Measurements from ENCODE around the gene SLC9A8.

The SLC9A8 gene

DNA sequence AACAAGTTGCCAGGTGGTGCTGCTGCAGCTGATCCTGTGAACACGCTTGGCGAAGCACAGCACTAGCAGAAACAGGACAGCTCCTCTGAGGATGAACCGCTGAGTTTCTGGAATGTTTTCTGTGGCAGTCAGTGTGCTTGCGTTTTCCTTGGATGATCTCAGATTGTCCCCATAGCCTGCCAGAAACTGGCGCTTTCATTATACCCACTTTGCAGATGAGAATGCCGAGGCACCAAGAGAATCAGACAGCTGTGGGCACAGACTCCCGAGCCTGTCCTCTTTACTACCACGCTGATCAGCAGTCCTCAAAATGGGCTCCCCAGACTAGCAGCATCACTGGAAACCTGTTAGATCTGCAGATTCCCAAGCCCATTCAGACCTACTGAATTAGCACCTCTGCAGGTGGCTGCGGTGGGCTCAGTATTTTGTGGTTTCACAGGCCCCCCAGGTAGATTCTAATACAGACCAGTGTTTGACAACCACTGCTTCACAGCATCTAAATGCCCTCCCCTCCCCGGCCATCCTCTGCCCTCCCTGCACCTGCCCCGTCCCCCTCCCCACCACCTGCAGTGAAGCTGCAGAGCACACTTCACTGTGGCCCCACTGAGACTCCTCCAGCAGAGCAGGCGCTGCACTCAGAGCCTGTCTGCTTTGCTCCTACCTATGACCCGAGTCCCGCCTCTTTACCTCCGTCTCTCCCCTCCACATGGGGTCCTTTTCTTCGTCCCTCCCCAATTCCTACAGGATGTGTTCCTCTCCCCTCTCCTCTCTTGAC, 73.1 kb downstream of the SLC9A8 start:
- Histone ChIP-seq H3K36me3 (ENCODE audit: control insufficient read depth in 1 of 2, insufficient read depth in 2 of 2, low read length in 2 of 2) (peaks cover 35 to 65% of the 10 kb centered on the region in 2 donors), H3K4me1 (ENCODE audit: control insufficient read depth in 1 of 2, insufficient read depth in 2 of 2, low read length in 2 of 2) (peaks cover 7 to 13% of the 10 kb centered on the region in 2 donors), H3K9me3 (ENCODE audit: control insufficient read depth in 1 of 2, low read length in 2 of 2) (no peaks in the 10 kb centered on the region), H3K4me3 (ENCODE audit: low read depth in 1 of 2, low read length in 2 of 2) (no peak overlapping the region), H3K27ac (ENCODE audit: low read depth, low read length) (no peak overlapping the region), H3K27me3 (ENCODE audit: control insufficient read depth in 1 of 2, insufficient read depth in 2 of 2, low read length in 2 of 2) (no peaks in the 10 kb centered on the region), H3K9ac (ENCODE audit: low read depth in 1 of 2, low read length in 2 of 2) (no peak overlapping the region)

DNA sequence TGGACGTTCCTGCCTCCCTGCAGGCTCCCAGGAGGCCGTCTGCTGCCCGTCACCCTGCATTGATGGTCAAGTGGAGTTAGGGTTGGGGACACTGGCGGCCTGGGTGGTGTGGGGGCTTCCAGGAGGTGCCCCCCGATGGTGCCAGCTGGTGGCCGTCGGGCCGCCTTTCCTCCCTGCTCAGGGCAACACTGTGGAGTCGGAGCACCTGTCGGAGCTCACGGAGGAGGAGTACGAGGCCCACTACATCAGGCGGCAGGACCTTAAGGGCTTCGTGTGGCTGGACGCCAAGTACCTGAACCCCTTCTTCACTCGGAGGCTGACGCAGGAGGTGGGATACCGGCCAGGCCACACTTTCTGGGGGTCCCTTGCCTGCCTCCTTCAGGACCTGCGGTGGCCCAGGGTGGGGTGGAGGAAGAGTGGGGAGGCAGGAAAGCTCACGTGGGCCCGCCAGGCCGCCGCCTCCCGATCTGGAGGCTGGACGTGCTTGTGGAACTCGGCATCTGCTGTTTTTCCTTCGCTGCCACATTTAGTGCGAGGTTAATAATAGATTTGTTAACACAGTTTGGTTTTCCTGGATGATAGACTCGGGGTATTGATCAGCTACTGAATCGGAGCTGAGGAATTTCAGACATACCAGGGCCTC, 74.1 kb downstream of the SLC9A8 start:
- peaks cover 33 to 56% of the 10 kb centered on the region in 2 donors for H3K36me3 ChIP-seq (ENCODE audit: control insufficient read depth in 1 of 2, insufficient read depth in 2 of 2, low read length in 2 of 2)
- H3K9ac ChIP-seq (ENCODE audit: low read depth in 1 of 2, low read length in 2 of 2): no peak overlapping the region
- H3K4me1 ChIP-seq (ENCODE audit: control insufficient read depth in 1 of 2, insufficient read depth in 2 of 2, low read length in 2 of 2): peaks cover 7 to 13% of the 10 kb centered on the region in 2 donors
- no peak overlapping the region for H3K27ac ChIP-seq (ENCODE audit: low read depth, low read length)
- no peaks in the 10 kb centered on the region for H3K27me3 ChIP-seq (ENCODE audit: control insufficient read depth in 1 of 2, insufficient read depth in 2 of 2, low read length in 2 of 2)
- H3K4me3 ChIP-seq (ENCODE audit: low read depth in 1 of 2, low read length in 2 of 2): no peak overlapping the region
- H3K9me3 ChIP-seq (ENCODE audit: control insufficient read depth in 1 of 2, low read length in 2 of 2): no peaks in the 10 kb centered on the region

DNA sequence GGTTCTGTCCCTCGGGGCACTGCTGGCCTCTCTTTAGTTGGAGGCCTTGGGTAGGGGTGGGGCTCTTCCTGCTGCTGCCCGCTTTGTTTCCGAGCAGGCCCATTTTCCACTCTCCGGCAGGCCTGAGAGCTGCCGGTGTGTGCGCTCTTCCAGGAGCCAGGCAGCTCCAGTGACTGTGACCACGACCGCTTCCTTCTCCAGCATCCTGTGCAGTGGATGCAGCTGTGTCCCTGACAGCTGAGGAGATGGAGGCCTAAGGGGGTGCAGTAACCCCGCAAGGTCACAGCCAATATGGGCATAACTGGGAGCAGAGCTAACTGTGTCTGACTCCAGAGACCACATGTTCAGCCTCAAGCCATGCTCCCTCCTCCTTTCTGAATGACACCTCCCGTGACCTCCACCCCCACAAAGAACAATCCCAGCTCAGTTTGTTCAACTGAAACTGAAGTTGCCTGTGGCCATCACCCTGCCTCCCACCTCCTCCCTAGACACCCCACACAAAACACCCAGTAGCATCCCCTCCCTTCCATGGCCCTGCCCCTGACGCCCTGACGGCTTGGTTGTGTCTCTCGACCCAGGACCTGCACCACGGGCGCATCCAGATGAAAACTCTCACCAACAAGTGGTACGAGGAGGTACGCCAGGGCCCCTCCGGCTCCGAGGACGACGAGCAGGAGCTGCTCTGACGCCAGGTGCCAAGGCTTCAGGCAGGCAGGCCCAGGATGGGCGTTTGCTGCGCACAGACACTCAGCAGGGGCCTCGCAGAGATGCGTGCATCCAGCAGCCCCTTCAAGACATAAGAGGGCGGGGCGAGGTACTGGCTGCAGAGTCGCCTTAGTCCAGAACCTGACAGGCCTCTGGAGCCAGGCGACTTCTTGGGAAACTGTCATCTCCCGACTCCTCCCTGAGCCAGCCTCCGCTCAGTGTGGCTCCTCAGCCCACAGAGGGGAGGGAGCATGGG, 74.9 kb downstream of the SLC9A8 start:
- no peaks in the 10 kb centered on the region for H3K9me3 ChIP-seq (ENCODE audit: control insufficient read depth in 1 of 2, low read length in 2 of 2)
- H3K27ac ChIP-seq (ENCODE audit: low read depth, low read length): no peak overlapping the region
- H3K4me1 ChIP-seq (ENCODE audit: control insufficient read depth in 1 of 2, insufficient read depth in 2 of 2, low read length in 2 of 2): peaks cover 12 to 13% of the 10 kb centered on the region in 2 donors
- peaks cover 30 to 50% of the 10 kb centered on the region in 2 donors for H3K36me3 ChIP-seq (ENCODE audit: control insufficient read depth in 1 of 2, insufficient read depth in 2 of 2, low read length in 2 of 2)
- no peak overlapping the region for H3K4me3 ChIP-seq (ENCODE audit: low read depth in 1 of 2, low read length in 2 of 2)
- H3K27me3 ChIP-seq (ENCODE audit: control insufficient read depth in 1 of 2, insufficient read depth in 2 of 2, low read length in 2 of 2): no peaks in the 10 kb centered on the region
- H3K9ac ChIP-seq (ENCODE audit: low read depth in 1 of 2, low read length in 2 of 2): no peak overlapping the region

DNA sequence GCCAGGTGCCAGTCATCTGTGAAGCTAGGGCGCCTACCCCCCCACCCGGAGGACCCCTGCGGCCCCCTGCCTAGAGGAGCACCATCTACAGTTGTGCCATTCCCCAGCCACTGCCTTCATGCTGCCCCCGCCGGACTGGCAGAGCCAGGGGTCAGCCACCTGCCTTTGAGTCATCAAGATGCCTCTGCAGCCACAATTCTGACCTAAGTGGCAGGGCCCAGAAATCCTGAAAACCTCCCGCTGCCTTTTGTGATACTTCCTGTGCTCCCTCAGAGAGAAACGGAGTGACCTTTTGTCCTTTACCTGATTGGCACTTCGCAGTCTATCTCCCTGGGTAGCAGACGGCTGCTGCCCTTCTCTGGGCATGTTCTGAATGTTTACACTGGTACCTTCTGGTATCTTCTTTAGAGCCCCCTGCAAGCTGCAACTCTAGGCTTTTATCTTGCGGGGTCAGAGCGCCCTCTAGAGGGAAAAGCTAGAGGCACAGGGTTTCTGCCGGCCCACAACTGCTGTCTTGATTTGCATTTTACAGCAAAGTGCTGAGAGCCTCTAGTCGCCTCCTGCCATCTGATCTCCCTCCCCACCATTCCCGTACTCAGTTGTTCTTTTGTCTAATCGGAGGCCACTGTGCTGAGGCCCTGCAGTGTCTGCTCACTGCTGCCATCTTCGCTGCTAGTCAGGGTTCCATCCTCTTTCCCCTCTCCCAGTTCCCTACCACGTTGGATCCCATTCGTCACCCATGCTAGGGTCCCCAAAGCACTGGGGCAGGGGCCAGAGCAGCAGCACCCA, 75.8 kb downstream of the SLC9A8 start:
- Histone ChIP-seq H3K4me3 (ENCODE audit: low read depth in 1 of 2, low read length in 2 of 2) (no peak overlapping the region), H3K27me3 (ENCODE audit: control insufficient read depth in 1 of 2, insufficient read depth in 2 of 2, low read length in 2 of 2) (no peaks in the 10 kb centered on the region), H3K27ac (ENCODE audit: low read depth, low read length) (no peak overlapping the region), H3K9me3 (ENCODE audit: control insufficient read depth in 1 of 2, low read length in 2 of 2) (no peaks in the 10 kb centered on the region), H3K9ac (ENCODE audit: low read depth in 1 of 2, low read length in 2 of 2) (no peak overlapping the region), H3K36me3 (ENCODE audit: control insufficient read depth in 1 of 2, insufficient read depth in 2 of 2, low read length in 2 of 2) (peaks cover 24 to 45% of the 10 kb centered on the region in 2 donors), H3K4me1 (ENCODE audit: control insufficient read depth in 1 of 2, insufficient read depth in 2 of 2, low read length in 2 of 2) (peaks cover 17 to 21% of the 10 kb centered on the region in 2 donors)

DNA sequence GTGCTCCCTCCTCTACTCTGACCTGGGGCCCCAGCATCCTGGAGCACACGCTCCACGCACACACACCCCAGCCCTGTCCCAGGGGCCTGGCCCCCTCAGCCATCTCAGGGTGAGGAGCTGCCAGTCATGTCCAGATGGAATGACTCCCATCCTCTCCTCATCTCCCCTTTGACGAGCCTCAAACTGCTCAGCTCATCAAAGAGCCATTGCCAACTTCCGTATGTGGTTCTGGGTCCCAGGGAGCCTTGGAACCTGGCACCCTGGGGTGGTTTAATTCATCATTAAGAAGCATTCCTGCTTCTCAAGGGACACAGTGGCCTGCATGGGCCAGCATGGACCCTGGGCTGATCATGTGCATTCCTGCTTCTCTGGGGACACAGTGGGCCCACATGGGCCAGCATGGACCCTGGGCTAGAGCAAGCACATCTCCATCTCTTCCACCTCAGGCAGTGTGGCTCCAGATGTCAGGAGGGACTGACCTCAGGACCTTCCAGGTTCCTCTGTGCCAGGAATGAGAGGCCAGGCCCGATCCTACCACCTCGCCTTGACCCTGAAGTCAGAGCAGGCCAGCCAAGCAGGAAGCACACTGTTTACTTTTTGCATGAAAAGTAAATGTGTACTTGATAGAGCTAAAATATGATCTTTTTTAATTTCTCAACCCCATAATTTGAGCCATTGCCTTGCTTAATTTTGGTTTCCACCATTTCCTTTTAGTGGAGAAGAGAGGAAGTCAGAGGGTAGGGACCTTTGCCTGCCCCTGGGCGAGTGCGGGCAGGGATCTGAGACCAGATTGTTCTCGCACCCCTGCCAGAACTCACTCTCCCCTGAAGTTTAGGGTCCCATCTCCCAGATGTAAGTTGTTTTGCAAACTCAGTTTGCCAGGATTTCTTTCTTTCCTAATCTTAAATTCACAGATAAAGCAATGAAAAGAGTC, 76.6 kb downstream of the SLC9A8 start:
- no peaks in the 10 kb centered on the region for H3K27me3 ChIP-seq (ENCODE audit: control insufficient read depth in 1 of 2, insufficient read depth in 2 of 2, low read length in 2 of 2)
- H3K36me3 ChIP-seq (ENCODE audit: control insufficient read depth in 1 of 2, insufficient read depth in 2 of 2, low read length in 2 of 2): peaks cover 17 to 38% of the 10 kb centered on the region in 2 donors
- peaks cover 20 to 25% of the 10 kb centered on the region in 2 donors for H3K4me1 ChIP-seq (ENCODE audit: control insufficient read depth in 1 of 2, insufficient read depth in 2 of 2, low read length in 2 of 2)
- no peak overlapping the region for H3K27ac ChIP-seq (ENCODE audit: low read depth, low read length)
- H3K4me3 ChIP-seq (ENCODE audit: low read depth in 1 of 2, low read length in 2 of 2): no peak overlapping the region
- no peak overlapping the region for H3K9ac ChIP-seq (ENCODE audit: low read depth in 1 of 2, low read length in 2 of 2)
- no peaks in the 10 kb centered on the region for H3K9me3 ChIP-seq (ENCODE audit: control insufficient read depth in 1 of 2, low read length in 2 of 2)

DNA sequence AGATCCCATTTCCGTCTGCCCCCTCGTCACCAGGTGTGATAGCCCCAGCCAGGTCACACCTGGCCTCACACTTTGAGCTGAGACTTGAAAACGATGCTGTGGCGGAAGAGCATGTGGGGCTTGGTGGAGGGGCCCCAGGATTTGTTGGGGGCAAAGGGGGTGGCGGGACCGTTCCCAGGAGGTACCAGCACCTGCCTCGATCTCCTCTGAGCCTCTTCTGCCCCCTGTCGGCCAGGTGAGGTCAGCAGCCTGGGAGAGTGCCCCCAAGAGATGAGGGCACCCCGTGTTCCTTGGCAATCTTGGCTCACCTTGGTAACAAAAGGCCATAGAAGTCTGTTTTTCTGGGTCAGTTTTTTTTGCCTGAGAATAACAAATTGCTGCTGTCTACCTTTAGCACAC, 77.3 kb downstream of the SLC9A8 start:
- Histone ChIP-seq H3K36me3 (ENCODE audit: control insufficient read depth in 1 of 2, insufficient read depth in 2 of 2, low read length in 2 of 2) (peaks cover 11 to 31% of the 10 kb centered on the region in 2 donors), H3K9me3 (ENCODE audit: control insufficient read depth in 1 of 2, low read length in 2 of 2) (no peaks in the 10 kb centered on the region), H3K27me3 (ENCODE audit: control insufficient read depth in 1 of 2, insufficient read depth in 2 of 2, low read length in 2 of 2) (no peaks in the 10 kb centered on the region), H3K27ac (ENCODE audit: low read depth, low read length) (no peak overlapping the region), H3K4me1 (ENCODE audit: control insufficient read depth in 1 of 2, insufficient read depth in 2 of 2, low read length in 2 of 2) (peaks cover 20 to 25% of the 10 kb centered on the region in 2 donors), H3K4me3 (ENCODE audit: low read depth in 1 of 2, low read length in 2 of 2) (no peak overlapping the region), H3K9ac (ENCODE audit: low read depth in 1 of 2, low read length in 2 of 2) (no peak overlapping the region)

DNA sequence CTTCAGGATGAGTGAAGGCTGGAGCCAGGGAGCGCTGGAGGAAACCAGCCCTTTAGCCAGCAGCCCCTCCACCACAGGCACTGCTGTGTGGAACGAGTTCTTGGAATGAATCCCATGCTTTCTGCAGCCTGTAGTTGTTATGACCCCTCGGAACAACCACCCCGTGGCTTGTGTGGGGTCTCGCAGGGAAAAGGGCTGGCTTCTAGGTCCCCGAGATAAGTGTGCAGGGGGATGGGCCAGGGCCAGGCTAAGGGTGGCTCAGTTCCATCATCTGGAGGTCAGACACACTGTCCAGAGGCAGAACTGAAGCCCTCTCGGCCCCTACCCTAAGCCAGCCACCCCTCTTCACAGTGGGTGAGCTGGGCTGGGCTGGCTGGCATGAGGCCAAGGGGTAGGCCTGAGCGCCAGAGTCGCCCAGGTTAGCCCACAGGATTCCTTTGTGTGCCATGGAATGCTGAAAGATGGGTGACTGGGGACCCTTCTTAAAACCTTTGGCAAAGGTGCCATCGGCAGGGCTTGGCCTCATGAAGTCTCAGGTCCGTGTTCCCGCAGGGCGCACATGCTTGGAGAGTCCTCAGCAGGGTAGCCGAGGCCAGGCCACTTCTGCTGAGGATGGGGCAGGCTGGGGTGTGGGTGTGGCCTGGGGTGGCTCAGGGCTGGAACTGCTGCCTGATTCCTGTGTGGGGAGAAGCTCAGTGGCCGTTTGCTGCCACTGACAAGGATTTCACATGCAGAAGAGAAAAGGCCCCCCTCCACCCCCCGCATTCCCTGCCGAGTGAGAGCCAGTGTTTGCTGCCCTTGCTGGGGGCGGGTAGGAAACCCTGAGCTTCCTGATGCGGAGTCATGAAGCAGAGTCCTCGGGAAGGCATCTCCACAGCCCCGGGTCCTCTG, 78.1 kb downstream of the SLC9A8 start:
- Histone ChIP-seq H3K4me3 (ENCODE audit: low read depth in 1 of 2, low read length in 2 of 2) (no peak overlapping the region), H3K27ac (ENCODE audit: low read depth, low read length) (no peak overlapping the region), H3K9me3 (ENCODE audit: control insufficient read depth in 1 of 2, low read length in 2 of 2) (no peaks in the 10 kb centered on the region), H3K4me1 (ENCODE audit: control insufficient read depth in 1 of 2, insufficient read depth in 2 of 2, low read length in 2 of 2) (peaks cover 20 to 25% of the 10 kb centered on the region in 2 donors), H3K9ac (ENCODE audit: low read depth in 1 of 2, low read length in 2 of 2) (no peak overlapping the region), H3K36me3 (ENCODE audit: control insufficient read depth in 1 of 2, insufficient read depth in 2 of 2, low read length in 2 of 2) (peaks cover 7 to 24% of the 10 kb centered on the region in 2 donors), H3K27me3 (ENCODE audit: control insufficient read depth in 1 of 2, insufficient read depth in 2 of 2, low read length in 2 of 2) (no peaks in the 10 kb centered on the region)

DNA sequence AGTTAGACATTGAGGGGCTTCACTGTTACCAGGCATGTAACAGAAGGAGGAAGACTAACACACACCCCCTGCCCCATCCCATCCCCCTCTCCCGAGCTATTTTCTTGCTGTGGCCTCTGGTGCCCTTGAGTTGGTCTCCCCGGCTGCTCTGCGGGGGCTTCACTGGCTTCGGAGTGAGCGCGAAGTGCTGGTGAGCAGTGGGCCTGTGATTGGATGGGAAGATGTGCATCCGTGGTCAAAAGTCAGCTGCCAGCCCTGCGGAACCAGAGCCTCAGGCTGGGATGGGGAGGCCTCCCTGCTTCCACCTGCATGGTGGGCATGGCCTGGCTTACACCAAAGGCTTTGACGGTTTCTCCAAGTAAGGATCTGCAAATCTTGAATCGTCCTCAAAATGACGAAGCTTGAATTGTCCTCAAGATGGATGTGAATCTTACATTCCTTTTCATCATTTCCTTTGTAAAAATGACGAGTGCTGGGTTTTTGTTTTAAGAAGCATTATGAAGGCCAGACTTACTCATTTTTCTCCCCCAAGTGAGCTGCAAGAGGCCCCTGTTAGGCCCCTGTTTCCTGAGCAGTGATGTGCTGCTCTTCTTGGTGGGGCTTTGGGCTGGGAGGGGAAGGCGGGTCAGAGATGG, 79.0 kb downstream of the SLC9A8 start:
- peaks cover 0 to 15% of the 10 kb centered on the region in 2 donors for H3K36me3 ChIP-seq (ENCODE audit: control insufficient read depth in 1 of 2, insufficient read depth in 2 of 2, low read length in 2 of 2)
- H3K27me3 ChIP-seq (ENCODE audit: control insufficient read depth in 1 of 2, insufficient read depth in 2 of 2, low read length in 2 of 2): no peaks in the 10 kb centered on the region
- no peak overlapping the region for H3K27ac ChIP-seq (ENCODE audit: low read depth, low read length)
- no peak overlapping the region for H3K4me3 ChIP-seq (ENCODE audit: low read depth in 1 of 2, low read length in 2 of 2)
- no peak overlapping the region for H3K9ac ChIP-seq (ENCODE audit: low read depth in 1 of 2, low read length in 2 of 2)
- no peaks in the 10 kb centered on the region for H3K9me3 ChIP-seq (ENCODE audit: control insufficient read depth in 1 of 2, low read length in 2 of 2)
- peaks cover 20 to 25% of the 10 kb centered on the region in 2 donors for H3K4me1 ChIP-seq (ENCODE audit: control insufficient read depth in 1 of 2, insufficient read depth in 2 of 2, low read length in 2 of 2)

Measured in duodenal mucosa (tissue), 2 donors.